ENCODE measurements around the gene DNASE1. TPM values are rescaled to one million over a fixed set of nuclear protein-coding genes. Genes with fewer than 3 reads are reported as not detected.

DNASE1 gene
- total RNA-seq, 1 experiment from 2014 or later = 13.8 TPM

GRCh38 chr16:3669082-3669481 lies 14.6 kb downstream of the DNASE1 start:
- H3K4me3 ChIP-seq (ENCODE audit: insufficient read depth, low read depth, low read length) = no peak overlapping the region
- H3K36me3 ChIP-seq (replicated peaks; ENCODE audit: control insufficient read depth, insufficient read depth, low read length) = peaks cover 24% of the 10 kb centered on the region
- H3K27me3 ChIP-seq (ENCODE audit: control insufficient read depth, insufficient read depth, low read length) = no peaks in the 10 kb centered on the region
- DNase-seq = no peak

GRCh38 chr16:3670711-3671110 lies 16.2 kb downstream of the DNASE1 start:
- Histone ChIP-seq H3K27me3 (ENCODE audit: control insufficient read depth, insufficient read depth, low read length) (no peaks in the 10 kb centered on the region), H3K36me3 (replicated peaks; ENCODE audit: control insufficient read depth, insufficient read depth, low read length) (peaks cover 35% of the 10 kb centered on the region), H3K4me3 (ENCODE audit: insufficient read depth, low read depth, low read length) (no peak overlapping the region)
- DNase-seq = no peak

GRCh38 chr16:3671424-3671823 lies 16.9 kb downstream of the DNASE1 start:
- Histone ChIP-seq H3K4me3 (ENCODE audit: insufficient read depth, low read depth, low read length) (no peak overlapping the region), H3K27me3 (ENCODE audit: control insufficient read depth, insufficient read depth, low read length) (no peaks in the 10 kb centered on the region), H3K36me3 (replicated peaks; ENCODE audit: control insufficient read depth, insufficient read depth, low read length) (peaks cover 39% of the 10 kb centered on the region)
- DNase-seq = peak; percentile 58

- Histone ChIP-seq H3K4me3 (ENCODE audit: insufficient read depth, low read depth, low read length) (no peak overlapping the region), H3K36me3 (replicated peaks; ENCODE audit: control insufficient read depth, insufficient read depth, low read length) (peaks cover 43% of the 10 kb centered on the region), H3K27me3 (ENCODE audit: control insufficient read depth, insufficient read depth, low read length) (no peaks in the 10 kb centered on the region)
- DNase-seq = peak; percentile 43
Observed at GRCh38 chr16:3672571-3673041, 18.1 kb downstream of the DNASE1 start.

- no peak for DNase-seq
- Histone ChIP-seq H3K4me3 (ENCODE audit: insufficient read depth, low read depth, low read length) (no peak overlapping the region), H3K36me3 (replicated peaks; ENCODE audit: control insufficient read depth, insufficient read depth, low read length) (peaks cover 48% of the 10 kb centered on the region), H3K27me3 (ENCODE audit: control insufficient read depth, insufficient read depth, low read length) (no peaks in the 10 kb centered on the region)
Observed at GRCh38 chr16:3673201-3673600, 18.7 kb downstream of the DNASE1 start.

GRCh38 chr16:3673676-3674377 lies 19.3 kb downstream of the DNASE1 start:
- no peak overlapping the region for H3K4me3 ChIP-seq (ENCODE audit: insufficient read depth, low read depth, low read length)
- peaks cover 48% of the 10 kb centered on the region for H3K36me3 ChIP-seq (replicated peaks; ENCODE audit: control insufficient read depth, insufficient read depth, low read length)
- no peak for DNase-seq
- H3K27me3 ChIP-seq (ENCODE audit: control insufficient read depth, insufficient read depth, low read length) = no peaks in the 10 kb centered on the region

GRCh38 chr16:3674513-3675295 lies 20.2 kb downstream of the DNASE1 start:
- peaks cover 48% of the 10 kb centered on the region for H3K36me3 ChIP-seq (replicated peaks; ENCODE audit: control insufficient read depth, insufficient read depth, low read length)
- DNase-seq = peak; percentile 86
- no peak overlapping the region for H3K4me3 ChIP-seq (ENCODE audit: insufficient read depth, low read depth, low read length)
- H3K27me3 ChIP-seq (ENCODE audit: control insufficient read depth, insufficient read depth, low read length) = no peaks in the 10 kb centered on the region

- DNase-seq = peak; percentile 64
- no peaks in the 10 kb centered on the region for H3K27me3 ChIP-seq (ENCODE audit: control insufficient read depth, insufficient read depth, low read length)
- H3K4me3 ChIP-seq (ENCODE audit: insufficient read depth, low read depth, low read length) = no peak overlapping the region
- H3K36me3 ChIP-seq (replicated peaks; ENCODE audit: control insufficient read depth, insufficient read depth, low read length) = peaks cover 48% of the 10 kb centered on the region
Observed at GRCh38 chr16:3675601-3676130, 21.2 kb downstream of the DNASE1 start.

GRCh38 chr16:3677994-3678393 lies 23.5 kb downstream of the DNASE1 start:
- no peaks in the 10 kb centered on the region for H3K27me3 ChIP-seq (ENCODE audit: control insufficient read depth, insufficient read depth, low read length)
- H3K36me3 ChIP-seq (replicated peaks; ENCODE audit: control insufficient read depth, insufficient read depth, low read length) = peaks cover 41% of the 10 kb centered on the region
- DNase-seq = no peak
- H3K4me3 ChIP-seq (ENCODE audit: insufficient read depth, low read depth, low read length) = no peak overlapping the region

- no peaks in the 10 kb centered on the region for H3K27me3 ChIP-seq (ENCODE audit: control insufficient read depth, insufficient read depth, low read length)
- DNase-seq = no peak
- no peak overlapping the region for H3K4me3 ChIP-seq (ENCODE audit: insufficient read depth, low read depth, low read length)
- H3K36me3 ChIP-seq (replicated peaks; ENCODE audit: control insufficient read depth, insufficient read depth, low read length) = peaks cover 34% of the 10 kb centered on the region
Observed at GRCh38 chr16:3681206-3681605, 26.7 kb downstream of the DNASE1 start.

GRCh38 chr16:3687021-3687420 lies 32.5 kb downstream of the DNASE1 start:
- no peak for DNase-seq
- Histone ChIP-seq H3K36me3 (replicated peaks; ENCODE audit: control insufficient read depth, insufficient read depth, low read length) (peaks cover 26% of the 10 kb centered on the region), H3K27me3 (ENCODE audit: control insufficient read depth, insufficient read depth, low read length) (no peaks in the 10 kb centered on the region), H3K4me3 (ENCODE audit: insufficient read depth, low read depth, low read length) (no peak overlapping the region)

GRCh38 chr16:3687792-3688191 lies 33.3 kb downstream of the DNASE1 start:
- DNase-seq = no peak
- no peak overlapping the region for H3K4me3 ChIP-seq (ENCODE audit: insufficient read depth, low read depth, low read length)
- H3K36me3 ChIP-seq (replicated peaks; ENCODE audit: control insufficient read depth, insufficient read depth, low read length) = peaks cover 26% of the 10 kb centered on the region
- H3K27me3 ChIP-seq (ENCODE audit: control insufficient read depth, insufficient read depth, low read length) = no peaks in the 10 kb centered on the region

GRCh38 chr16:3689731-3690130 lies 35.2 kb downstream of the DNASE1 start:
- H3K4me3 ChIP-seq (ENCODE audit: insufficient read depth, low read depth, low read length) = no peak overlapping the region
- H3K36me3 ChIP-seq (replicated peaks; ENCODE audit: control insufficient read depth, insufficient read depth, low read length) = peaks cover 24% of the 10 kb centered on the region
- DNase-seq = no peak
- H3K27me3 ChIP-seq (ENCODE audit: control insufficient read depth, insufficient read depth, low read length) = no peaks in the 10 kb centered on the region

GRCh38 chr16:3690470-3690928 lies 36.0 kb downstream of the DNASE1 start:
- Histone ChIP-seq H3K36me3 (replicated peaks; ENCODE audit: control insufficient read depth, insufficient read depth, low read length) (peaks cover 18% of the 10 kb centered on the region), H3K27me3 (ENCODE audit: control insufficient read depth, insufficient read depth, low read length) (no peaks in the 10 kb centered on the region), H3K4me3 (ENCODE audit: insufficient read depth, low read depth, low read length) (no peak overlapping the region)
- DNase-seq = peak; percentile 93

Measured in H7 (cell line).